GM23338 (cell line): ENCODE measurements around the gene AK2.

ENCODE experiments used
- CTCF ChIP-seq, 2 experiments: fragments of 200-600 bp in 1 of 2; sonication (generic) in 1 of 2; conservative IDR thresholded peaks; 2 replicates each; pipeline versions ENCODE4 v1.5.1 to v1.6.1; 2016 to 2017; ENCODE audit warnings: antibody characterized with exemption in 2 of 2, low read depth in 2 of 2, mild to moderate bottlenecking in 2 of 2, moderate library complexity in 1 of 2
- EZH2 ChIP-seq: fragments of 200-600 bp; sonication (generic); IDR thresholded peaks from one replicate; pipeline ENCODE4 v1.8.0; 2017; ENCODE audit warnings: antibody characterized with exemption, mild to moderate bottlenecking, low read depth; ENCODE audit not compliant: unreplicated experiment
- EZH2phosphoT487 ChIP-seq: fragments of 200-600 bp; sonication (generic); IDR thresholded peaks from one replicate; pipeline ENCODE4 v1.8.1; 2018; ENCODE audit warnings: antibody characterized with exemption; ENCODE audit not compliant: unreplicated experiment
- JUNB ChIP-seq: IDR thresholded peaks from one replicate; pipeline ENCODE4 v1.6.1; 2016; ENCODE audit warnings: antibody characterized with exemption; ENCODE audit not compliant: unreplicated experiment
- POLR2AphosphoS5 ChIP-seq: IDR thresholded peaks from 2 replicates; pipeline ENCODE4 v1.6.1; 2016; ENCODE audit warnings: antibody characterized with exemption, low read depth

GRCh38 chr1:33042831-33043230 lies 6.1 kb upstream of the AK2 start:
- no peak for TF ChIP-seq CTCF (conservative IDR thresholded peaks at IDR 0.05; ENCODE audit: low read depth in 2 of 2)
- no peak for TF ChIP-seq EZH2phosphoT487
- TF ChIP-seq POLR2AphosphoS5, result no peak
- no peak for TF ChIP-seq JUNB
- no peak for TF ChIP-seq EZH2
